ENCODE data around the gene HADHA.

HADHA gene

GRCh38 chr2:26165403-26165802, 79.0 kb downstream of the HADHA start:
- Histone ChIP-seq H3K36me3 (replicated peaks) (no peaks in the 10 kb centered on the region), H3K4me3 (ENCODE audit: low read depth, low read length) (no peak overlapping the region), H3K27ac (no peak overlapping the region), H3K27me3 (replicated peaks) (no peaks in the 10 kb centered on the region)
- in situ Hi-C loops (cut with HindIII; ENCODE audit: low pct_ligation_motif_present, low sequenced_read_pairs), result no loop called here
- no peak for DNase-seq
- TF ChIP-seq CTCF (IDR thresholded peaks at IDR 0.05; ENCODE audit: low read depth, low read length, missing control alignments), result no peak

- in situ Hi-C loops (cut with HindIII; ENCODE audit: low pct_ligation_motif_present, low sequenced_read_pairs), result no loop called here
- no peaks in the 10 kb centered on the region for H3K27me3 ChIP-seq (replicated peaks)
- no peaks in the 10 kb centered on the region for H3K36me3 ChIP-seq (replicated peaks)
- no peak overlapping the region for H3K27ac ChIP-seq
- no peak for TF ChIP-seq CTCF (IDR thresholded peaks at IDR 0.05; ENCODE audit: low read depth, low read length, missing control alignments)
- no peak overlapping the region for H3K4me3 ChIP-seq (ENCODE audit: low read depth, low read length)
- DNase-seq, result no peak
Measured at GRCh38 chr2:26164641-26165211, 79.7 kb downstream of the HADHA start.

- no peak for TF ChIP-seq CTCF (IDR thresholded peaks at IDR 0.05; ENCODE audit: low read depth, low read length, missing control alignments)
- Histone ChIP-seq H3K36me3 (replicated peaks) (no peaks in the 10 kb centered on the region), H3K27ac (no peak overlapping the region), H3K4me3 (ENCODE audit: low read depth, low read length) (no peak overlapping the region), H3K27me3 (replicated peaks) (no peaks in the 10 kb centered on the region)
- no peak for DNase-seq
- in situ Hi-C loops (cut with HindIII; ENCODE audit: low pct_ligation_motif_present, low sequenced_read_pairs), result no loop called here
Measured at GRCh38 chr2:26164231-26164630, 80.2 kb downstream of the HADHA start.

GRCh38 chr2:26162963-26163362, 81.5 kb downstream of the HADHA start:
- in situ Hi-C loops (cut with HindIII; ENCODE audit: low pct_ligation_motif_present, low sequenced_read_pairs), result no loop called here

GRCh38 chr2:26161926-26162325, 82.5 kb downstream of the HADHA start:
- no peak for TF ChIP-seq CTCF (IDR thresholded peaks at IDR 0.05; ENCODE audit: low read depth, low read length, missing control alignments)
- Histone ChIP-seq H3K27ac (no peak overlapping the region), H3K4me3 (ENCODE audit: low read depth, low read length) (no peak overlapping the region), H3K27me3 (replicated peaks) (no peaks in the 10 kb centered on the region), H3K36me3 (replicated peaks) (no peaks in the 10 kb centered on the region)
- DNase-seq, result no peak
- in situ Hi-C loops (cut with HindIII; ENCODE audit: low pct_ligation_motif_present, low sequenced_read_pairs), result no loop called here

More at GRCh38 chr2:26162963-26163362, 81.5 kb downstream of the HADHA start:
- Histone ChIP-seq H3K27ac (no peak overlapping the region), H3K4me3 (ENCODE audit: low read depth, low read length) (no peak overlapping the region), H3K27me3 (replicated peaks) (no peaks in the 10 kb centered on the region), H3K36me3 (replicated peaks) (no peaks in the 10 kb centered on the region)
- DNase-seq, result no peak
- no peak for TF ChIP-seq CTCF (IDR thresholded peaks at IDR 0.05; ENCODE audit: low read depth, low read length, missing control alignments)

- no peak overlapping the region for H3K27ac ChIP-seq
- H3K27me3 ChIP-seq (replicated peaks), result no peaks in the 10 kb centered on the region
- DNase-seq, result no peak
- in situ Hi-C loops (cut with HindIII; ENCODE audit: low pct_ligation_motif_present, low sequenced_read_pairs), result no loop called here
- no peaks in the 10 kb centered on the region for H3K36me3 ChIP-seq (replicated peaks)
- H3K4me3 ChIP-seq (ENCODE audit: low read depth, low read length), result no peak overlapping the region
- TF ChIP-seq CTCF (IDR thresholded peaks at IDR 0.05; ENCODE audit: low read depth, low read length, missing control alignments), result no peak
Measured at GRCh38 chr2:26157580-26157979, 86.9 kb downstream of the HADHA start.
